Muscle of arm (tissue), 12 donors: Measurements from ENCODE around the gene ARL9. TPM values are rescaled to one million over a fixed set of nuclear protein-coding genes. Genes with fewer than 3 reads are reported as not detected.

Experiments
- DNase-seq: peaks from one replicate; pipeline ENCODE4 v3.0.0-alpha.2; 2013
- polyA plus RNA-seq, 12 donors: library from polyadenylated mRNA; unstranded; fragments of 120-200 nt; gene quantifications; one replicate each; pipeline ENCODE4 v1.2.1, GENCODE V29; 2013; ENCODE audit not compliant: insufficient read length in 12 of 12

Gene ARL9
- polyA plus RNA-seq, 12 donors: 0.11 to 0.57 (median 0.34) TPM; not detected in 2

GRCh38 chr4:56531149-56531770 is 25.7 kb downstream of the ARL9 start:
- DNase-seq: no peak

GRCh38 chr4:56531823-56532222 is 26.2 kb downstream of the ARL9 start:
- no peak for DNase-seq

GRCh38 chr4:56532239-56532638 is 26.6 kb downstream of the ARL9 start:
- DNase-seq: no peak

GRCh38 chr4:56535915-56536314 is 30.3 kb downstream of the ARL9 start:
- no peak for DNase-seq

GRCh38 chr4:56537147-56537546 is 31.6 kb downstream of the ARL9 start:
- no peak for DNase-seq

- DNase-seq: no peak
These were observed 35.2 kb downstream of the ARL9 start for GRCh38 chr4:56540826-56541225.

GRCh38 chr4:56544573-56545131 is 39.1 kb downstream of the ARL9 start:
- peak; percentile 89 for DNase-seq

GRCh38 chr4:56550642-56551041 is 45.1 kb downstream of the ARL9 start:
- no peak for DNase-seq

GRCh38 chr4:56551516-56551915 is 45.9 kb downstream of the ARL9 start:
- no peak for DNase-seq

- DNase-seq: no peak
These were observed 46.7 kb downstream of the ARL9 start for GRCh38 chr4:56552273-56552672.

- no peak for DNase-seq
These were observed 64.5 kb downstream of the ARL9 start for GRCh38 chr4:56570041-56570440.

Other genes starting within 250 kb of the ARL9 start
- gene AASDH, start 118.3 kb upstream of the ARL9 start, polyA plus RNA-seq: 10 to 100 TPM in 9 of 12 donors, 1 to 10 TPM in 2, not detected in 1; 5.9 to 22.0 (median 12.9) TPM
- gene PPAT, start 70.2 kb upstream of the ARL9 start, polyA plus RNA-seq: 10 to 100 TPM in 9 of 12 donors, 1 to 10 TPM in 2, not detected in 1; 6.9 to 17.5 (median 13.4) TPM
- gene PAICS, start 69.5 kb upstream of the ARL9 start, polyA plus RNA-seq: 10 to 100 TPM in 11 of 12 donors, not detected in 1; 51.8 to 80.7 (median 70.3) TPM
- gene SRP72, start 38.2 kb upstream of the ARL9 start, polyA plus RNA-seq: 100 to 1,000 TPM in 1 of 12 donors, 10 to 100 TPM in 10, not detected in 1; 63.2 to 139 (median 81.5) TPM
- gene HOPX, start 175.5 kb downstream of the ARL9 start, polyA plus RNA-seq: 10 to 100 TPM in 11 of 12 donors, not detected in 1; 16.9 to 39.2 (median 29.5) TPM